SK-N-SH (cell line): ENCODE measurements around the gene ITGA8. TPM values are rescaled to one million over a fixed set of nuclear protein-coding genes. Genes with fewer than 3 reads are reported as not detected.

Source experiments
- CTCF ChIA-PET: fragments of 300-600, 350-600 bp; formaldehyde crosslinking; extraction: SDS; loops from one replicate; lab custom pipeline; 2021; lab: Yijun Ruan, JAX
- POLR2A ChIA-PET: fragments of 350-600 bp; sonication (Branson Sonifier 250); formaldehyde crosslinking; extraction: SDS; loops from one replicate; lab custom pipeline; 2020; ENCODE audit warnings: antibody characterized with exemption, inconsistent platforms; lab: Yijun Ruan, JAX
- DNase-seq: peaks from one replicate; pipeline ENCODE4 v3.0.0; 2012
- H2AFZ ChIP-seq: fragments of 200-600 bp; sonication (generic); 2 replicates; pipeline ENCODE4 v1.8.1; 2016; ENCODE audit warnings: antibody characterized with exemption, mild to moderate bottlenecking, low read depth
- H3F3A ChIP-seq: fragments of 200-600 bp; sonication (generic); replicated peaks from 2 replicates; pipeline ENCODE3; 2016; ENCODE audit warnings: antibody characterized with exemption, mild to moderate bottlenecking; ENCODE audit not compliant: insufficient read depth
- H3K27ac ChIP-seq, 2 experiments: fragments of 200-500 bp in 1 of 2; fragments of 200-600 bp in 1 of 2; sonication (Bioruptor generic) in 1 of 2; sonication (generic), shearing (Covaris generic) in 1 of 2; 2 replicates each; pipeline versions ENCODE4 v1.5.1 to v1.6.1; 2014 to 2016; ENCODE audit warnings: low read depth in 2 of 2, inconsistent platforms in 1 of 2, low read length in 1 of 2, mild to moderate bottlenecking in 1 of 2, mixed read lengths in 1 of 2
- H3K27me3 ChIP-seq: fragments of 200-600 bp; sonication (generic), shearing (Covaris generic); 2 replicates; pipeline ENCODE4 v1.6.1; 2016; ENCODE audit warnings: mixed run types; ENCODE audit not compliant: insufficient read depth
- H3K36me3 ChIP-seq, 2 experiments: fragments of 200-500 bp in 1 of 2; fragments of 200-600 bp in 1 of 2; sonication (Bioruptor generic) in 1 of 2; sonication (generic) in 1 of 2; replicated peaks in 1 of 2; 2 replicates each; pipeline versions ENCODE3 to v1.5.1; 2014 to 2016; ENCODE audit warnings: low read length in 1 of 2, mild to moderate bottlenecking in 1 of 2; ENCODE audit not compliant: insufficient read depth in 2 of 2, control insufficient read depth in 1 of 2
- H3K4me1 ChIP-seq, 2 experiments: fragments of 200-500 bp in 1 of 2; fragments of 200-600 bp in 1 of 2; sonication (Bioruptor generic) in 1 of 2; sonication (generic), shearing (Covaris generic) in 1 of 2; 2 replicates each; pipeline versions ENCODE4 v1.5.1 to v1.6.1; 2014 to 2016; ENCODE audit warnings: low read depth in 1 of 2, low read length in 1 of 2, mixed run types in 1 of 2; ENCODE audit not compliant: insufficient read depth in 2 of 2, control insufficient read depth in 1 of 2
- H3K4me2 ChIP-seq: fragments of 200-600 bp; sonication (generic), shearing (Covaris generic); 2 replicates; pipeline ENCODE4 v1.6.1; 2017; ENCODE audit warnings: mixed run types
- H3K4me3 ChIP-seq, 2 experiments: fragments of 200-500 bp in 1 of 2; fragments of 200-600 bp in 1 of 2; sonication (Bioruptor generic) in 1 of 2; sonication (generic), shearing (Covaris generic) in 1 of 2; 2 replicates each; pipeline versions ENCODE4 v1.5.1 to v1.8.1; 2014 to 2016; ENCODE audit warnings: low read depth in 2 of 2, inconsistent platforms in 1 of 2, low read length in 1 of 2, mild to moderate bottlenecking in 1 of 2, mixed read lengths in 1 of 2, moderate library complexity in 1 of 2
- H3K79me2 ChIP-seq: fragments of 200-600 bp; sonication (generic); 2 replicates; pipeline ENCODE4 v1.8.1; 2017; ENCODE audit warnings: mild to moderate bottlenecking; ENCODE audit not compliant: insufficient read depth
- H3K9ac ChIP-seq: fragments of 200-600 bp; sonication (generic); 2 replicates; pipeline ENCODE4 v1.6.1; 2017; ENCODE audit warnings: mixed run types
- H3K9me2 ChIP-seq: fragments of 200-600 bp; sonication (generic); 2 replicates; pipeline ENCODE4 v1.6.1; 2017; ENCODE audit warnings: mixed run types
- H3K9me3 ChIP-seq: fragments of 200-600 bp; sonication (generic); 2 replicates; pipeline ENCODE4 v1.6.1; 2017; ENCODE audit warnings: mixed run types, mild to moderate bottlenecking, moderate library complexity
- H4K20me1 ChIP-seq: fragments of 200-600 bp; sonication (generic); 2 replicates; pipeline ENCODE4 v1.6.1; 2017; ENCODE audit warnings: mild to moderate bottlenecking, mixed run types; ENCODE audit not compliant: insufficient read depth
- GATA2 ChIP-seq: sonication (generic); formaldehyde crosslinking; IDR thresholded peaks from 2 replicates; pipeline ENCODE4 v1.5.0; 2020; ENCODE audit warnings: mild to moderate bottlenecking, missing genetic modification reagents
- POLR2AphosphoS5 ChIP-seq: IDR thresholded peaks from 2 replicates; pipeline ENCODE4 v1.6.1; 2012; ENCODE audit warnings: low read depth, low read length
- REST ChIP-seq: IDR thresholded peaks from 2 replicates; pipeline ENCODE4 v1.6.1; 2012; ENCODE audit warnings: mild to moderate bottlenecking, low read depth, low read length, moderate library complexity
- RFX5 ChIP-seq: IDR thresholded peaks from 2 replicates; pipeline ENCODE4 v1.6.1; 2012; ENCODE audit warnings: mild to moderate bottlenecking, improper control_type of control experiment, low read length
- TCF12 ChIP-seq: IDR thresholded peaks from 2 replicates; pipeline ENCODE4 v1.4.0; 2012
- USF1 ChIP-seq: IDR thresholded peaks from 2 replicates; pipeline ENCODE4 v1.4.0; 2012; ENCODE audit warnings: low read depth, borderline replicate concordance
- WGBS: methylation state at CpG from one replicate; pipeline ENCODE4 v1.1.6; 2017; ENCODE audit warnings: low lambda C conversion rate; 5-methylcytosine and 5-hydroxymethylcytosine counted together
- polyA plus RNA-seq, 3 experiments: library from polyadenylated mRNA; depleted of rRNA; stranded (reverse); fragments of >200 nt; gene quantifications; 2 replicates each; pipeline ENCODE4 v1.2.3, GENCODE V29; 2012
- TF ChIP-seq, protein P1 (sequence below): fragments of 150-350 bp; IDR thresholded peaks from 2 replicates; pipeline ENCODE4 v1.6.1; 2017; ENCODE audit warnings: antibody characterized with exemption, low read length, low read depth, borderline replicate concordance
- TF ChIP-seq, protein P2 (sequence below): IDR thresholded peaks from 2 replicates; pipeline ENCODE4 v1.4.0; 2012; ENCODE audit warnings: low read depth, borderline replicate concordance

Gene ITGA8
- polyA plus RNA-seq, 1 of the 3 experiments (the other 2 are of a cell fraction) = not detected

DNA sequence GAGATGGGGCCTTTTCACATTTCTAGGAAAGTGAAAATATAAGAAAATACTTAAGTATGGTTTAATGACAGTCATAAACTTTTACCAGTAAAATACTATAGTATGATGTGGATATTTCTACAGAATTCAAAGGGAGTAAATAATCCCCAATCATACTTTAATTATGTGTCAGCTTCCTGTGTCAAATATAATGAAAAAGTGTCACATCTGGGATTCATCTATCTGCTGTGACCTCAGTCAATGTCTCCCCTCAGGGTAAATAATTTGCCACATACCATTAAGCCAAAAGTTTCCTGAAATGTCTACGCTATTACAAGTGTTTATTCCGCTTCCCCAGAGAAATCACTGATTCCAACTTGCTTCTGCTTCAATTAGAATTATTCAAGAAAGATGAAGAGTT is 110.5 kb downstream of the ITGA8 start (continued):
- no peak for TF ChIP-seq USF1

GRCh38 chr10:15606377-15606776 is 113.3 kb downstream of the ITGA8 start:
- no peak for DNase-seq
- no peak overlapping the region for H3K4me3 ChIP-seq
- no peak overlapping the region for H2AFZ ChIP-seq
- no peaks in the 10 kb centered on the region for H3K36me3 ChIP-seq
- H4K20me1 ChIP-seq = no peaks in the 10 kb centered on the region
- H3K9me3 ChIP-seq = no peaks in the 10 kb centered on the region
- no peak overlapping the region for H3K4me2 ChIP-seq
- no peak overlapping the region for H3K9ac ChIP-seq
- no peaks in the 10 kb centered on the region for H3K9me2 ChIP-seq
- H3K27me3 ChIP-seq = no peaks in the 10 kb centered on the region
- 34% methylated on average over 4 of the region's 4 CpGs for WGBS
- POLR2A ChIA-PET = no interaction called here
- TF ChIP-seq GATA2 (CRISPR knock-in tag) (no peak), TCF12 (no peak), RFX5 (no peak), REST (no peak), POLR2AphosphoS5 (no peak)
- TF ChIP-seq, protein P1, sequence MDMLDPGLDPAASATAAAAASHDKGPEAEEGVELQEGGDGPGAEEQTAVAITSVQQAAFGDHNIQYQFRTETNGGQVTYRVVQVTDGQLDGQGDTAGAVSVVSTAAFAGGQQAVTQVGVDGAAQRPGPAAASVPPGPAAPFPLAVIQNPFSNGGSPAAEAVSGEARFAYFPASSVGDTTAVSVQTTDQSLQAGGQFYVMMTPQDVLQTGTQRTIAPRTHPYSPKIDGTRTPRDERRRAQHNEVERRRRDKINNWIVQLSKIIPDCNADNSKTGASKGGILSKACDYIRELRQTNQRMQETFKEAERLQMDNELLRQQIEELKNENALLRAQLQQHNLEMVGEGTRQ = no peak
- TF ChIP-seq, protein P2, sequence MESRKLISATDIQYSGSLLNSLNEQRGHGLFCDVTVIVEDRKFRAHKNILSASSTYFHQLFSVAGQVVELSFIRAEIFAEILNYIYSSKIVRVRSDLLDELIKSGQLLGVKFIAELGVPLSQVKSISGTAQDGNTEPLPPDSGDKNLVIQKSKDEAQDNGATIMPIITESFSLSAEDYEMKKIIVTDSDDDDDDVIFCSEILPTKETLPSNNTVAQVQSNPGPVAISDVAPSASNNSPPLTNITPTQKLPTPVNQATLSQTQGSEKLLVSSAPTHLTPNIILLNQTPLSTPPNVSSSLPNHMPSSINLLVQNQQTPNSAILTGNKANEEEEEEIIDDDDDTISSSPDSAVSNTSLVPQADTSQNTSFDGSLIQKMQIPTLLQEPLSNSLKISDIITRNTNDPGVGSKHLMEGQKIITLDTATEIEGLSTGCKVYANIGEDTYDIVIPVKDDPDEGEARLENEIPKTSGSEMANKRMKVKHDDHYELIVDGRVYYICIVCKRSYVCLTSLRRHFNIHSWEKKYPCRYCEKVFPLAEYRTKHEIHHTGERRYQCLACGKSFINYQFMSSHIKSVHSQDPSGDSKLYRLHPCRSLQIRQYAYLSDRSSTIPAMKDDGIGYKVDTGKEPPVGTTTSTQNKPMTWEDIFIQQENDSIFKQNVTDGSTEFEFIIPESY = no peak
- no peaks in the 10 kb centered on the region for H3F3A ChIP-seq
- H3K27ac ChIP-seq = no peak overlapping the region
- H3K79me2 ChIP-seq = no peaks in the 10 kb centered on the region
- peaks cover 0 to 7% of the 10 kb centered on the region in 2 experiments; a peak in 1 of 4 replicates for H3K4me1 ChIP-seq
- CTCF ChIA-PET = no interaction called here
